B cell (primary cell): ENCODE data around the gene MDK. TPM values are rescaled to one million over a fixed set of nuclear protein-coding genes. Genes with fewer than 3 reads are reported as not detected.

Experiments
- ATAC-seq: fragments of 200-7000 bp; cut with Tn5 transposase; one replicate; pipeline ENCODE4 v1.10.0; 2021; ENCODE audit warnings: low read depth, mild to moderate bottlenecking, moderate number of reproducible peaks, moderate library complexity
- CTCF ChIA-PET: fragments of 350-600 bp; sonication (Branson Sonifier 250); formaldehyde crosslinking; loops from one replicate; lab custom pipeline; 2021; ENCODE audit warnings: antibody characterized with exemption, inconsistent platforms; lab: Charles Lee
- POLR2A ChIA-PET: fragments of 350-600 bp; sonication (Branson Sonifier 250); formaldehyde crosslinking; loops from one replicate; lab custom pipeline; 2021; ENCODE audit warnings: antibody characterized with exemption; lab: Charles Lee
- DNase-seq: peaks from one replicate; pipeline ENCODE4 v3.0.0; 2013
- H2AFZ ChIP-seq: 2 replicates; pipeline ENCODE4 v1.6.1; 2012; ENCODE audit warnings: mild to moderate bottlenecking, low read depth, low read length; ENCODE audit not compliant: insufficient read depth, poor library complexity, severe bottlenecking
- H3K27ac ChIP-seq, 2 donors: 1 replicate in 1 of 2; 2 replicates in 1 of 2; pipeline ENCODE4 v1.5.1; 2012 to 2013; ENCODE audit warnings: low read length in 2 of 2, mild to moderate bottlenecking in 2 of 2, moderate library complexity in 1 of 2
- H3K27me3 ChIP-seq, 4 experiments: fragments of 200-600 bp in 1 of 4; sonication (generic) in 1 of 4; replicated peaks in 1 of 4; 1 replicate in 2 of 4; 2 replicates in 2 of 4; pipeline versions ENCODE4 v1.6.1 to v1.7.0; 2013 to 2016; ENCODE audit warnings: low read length in 3 of 4, mild to moderate bottlenecking in 2 of 4, mixed read lengths in 1 of 4, moderate library complexity in 1 of 4; ENCODE audit not compliant: insufficient read depth in 4 of 4, control insufficient read depth in 3 of 4; ENCODE audit errors: control extremely low read depth in 1 of 4
- H3K36me3 ChIP-seq, 2 experiments: replicated peaks in 1 of 2; 1 replicate in 1 of 2; 2 replicates in 1 of 2; pipeline versions ENCODE4 v1.6.1 to v1.7.1; 2013; ENCODE audit warnings: low read length in 1 of 2; ENCODE audit not compliant: insufficient read depth in 2 of 2, control insufficient read depth in 1 of 2; ENCODE audit errors: control extremely low read depth in 1 of 2, extremely low read depth in 1 of 2
- H3K4me1 ChIP-seq, 2 donors: fragments of 200-600 bp in 1 of 2; sonication (generic) in 1 of 2; 1 replicate in 1 of 2; 2 replicates in 1 of 2; pipeline versions ENCODE4 v1.5.1 to v1.6.1; 2013 to 2017; ENCODE audit warnings: low read length in 2 of 2; ENCODE audit not compliant: control insufficient read depth in 2 of 2, insufficient read depth in 2 of 2
- H3K4me2 ChIP-seq: replicated peaks from 2 replicates; pipeline ENCODE3; 2012; ENCODE audit warnings: mild to moderate bottlenecking, low read depth, low read length; ENCODE audit not compliant: poor library complexity, severe bottlenecking
- H3K4me3 ChIP-seq, 5 experiments: fragments of 200-600 bp in 1 of 5; sonication (generic) in 1 of 5; 1 replicate in 3 of 5; 2 replicates in 2 of 5; pipeline versions ENCODE4 v1.5.1 to v1.7.0; 2011 to 2016; ENCODE audit warnings: low read length in 4 of 5, mild to moderate bottlenecking in 4 of 5, low read depth in 2 of 5, control low read depth in 1 of 5, moderate library complexity in 1 of 5; ENCODE audit not compliant: insufficient read depth in 1 of 5; ENCODE audit errors: control extremely low read depth in 1 of 5, extremely low read depth in 1 of 5
- H3K79me2 ChIP-seq: fragments of 200-600 bp; sonication (generic); one replicate; pipeline ENCODE4 v1.6.0; 2016; ENCODE audit warnings: low read length; ENCODE audit not compliant: control insufficient read depth, insufficient read depth
- H3K9ac ChIP-seq: fragments of 200-600 bp; sonication (generic); 2 replicates; pipeline ENCODE4 v1.6.1; 2017; ENCODE audit warnings: mild to moderate bottlenecking, low read length, moderate library complexity
- H3K9me3 ChIP-seq, 3 donors: one replicate each; pipeline versions ENCODE4 v1.6.1 to v1.7.1; 2013; ENCODE audit warnings: low read length in 2 of 3; ENCODE audit not compliant: control insufficient read depth in 2 of 3, insufficient read depth in 1 of 3; ENCODE audit errors: control extremely low read depth in 1 of 3
- H4K20me1 ChIP-seq: 2 replicates; pipeline ENCODE4 v1.6.0; 2012; ENCODE audit warnings: mild to moderate bottlenecking, low read length; ENCODE audit not compliant: insufficient read depth, control insufficient read depth, poor library complexity, severe bottlenecking
- H3K27ac Mint-ChIP-seq: one replicate; pipeline ENCODE4 v1.8.0; 2021; ENCODE audit warnings: mixed read lengths
- H3K27me3 Mint-ChIP-seq: one replicate; pipeline ENCODE4 v1.8.0; 2021; ENCODE audit warnings: mixed read lengths
- H3K4me1 Mint-ChIP-seq: one replicate; pipeline ENCODE4 v1.8.0; 2021; ENCODE audit warnings: mixed read lengths
- H3K4me3 Mint-ChIP-seq: one replicate; pipeline ENCODE4 v1.8.0; 2021; ENCODE audit warnings: mixed read lengths
- H3K9me3 Mint-ChIP-seq: one replicate; pipeline ENCODE4 v1.8.0; 2022; ENCODE audit warnings: mixed read lengths; ENCODE audit not compliant: insufficient read depth
- CTCF ChIP-seq: fragments of 200-600 bp; IDR thresholded peaks from one replicate; pipeline ENCODE4 v1.8.0; 2022; ENCODE audit warnings: antibody characterized with exemption, mild to moderate bottlenecking
- EZH2 ChIP-seq: IDR thresholded peaks from 2 replicates; pipeline ENCODE4 v1.6.1; 2012; ENCODE audit warnings: borderline replicate concordance, low read depth, mild to moderate bottlenecking, moderate library complexity, low read length; ENCODE audit not compliant: insufficient read depth, poor library complexity, severe bottlenecking
- WGBS: methylation state at CpG from one replicate; pipeline ENCODE4 v1.1.5; 2013; ENCODE audit warnings: missing lambda C conversion rate; ENCODE audit not compliant: insufficient coverage; 5-methylcytosine and 5-hydroxymethylcytosine counted together
- intact Hi-C: fragments of 100-400 bp; cut with micrococcal nuclease; formaldehyde crosslinking; loops from one replicate; pipeline ENCODE4 v1.10.0; 2022
- polyA plus RNA-seq: library from polyadenylated mRNA; depleted of rRNA; stranded (reverse); fragments of >200 nt; gene quantifications from 2 replicates; pipeline ENCODE4 v1.2.3, GENCODE V29; 2012
- total RNA-seq, 2 donors: library from RNA; stranded (reverse); fragments of 120-200 nt in 1 of 2; gene quantifications; 1 replicate in 1 of 2; 2 replicates in 1 of 2; pipeline versions ENCODE4 v1.2.3 to v1.2.4, GENCODE V29; 2013 to 2022

Gene MDK
- total and polyA plus RNA-seq, 2 donors (not counting 1 experiment from before 2014, with no cell fraction given) = 1.5 to 2.6 TPM

- peaks cover 13 to 19% of the 10 kb centered on the region in 2 donors for H3K4me1 ChIP-seq
- intact Hi-C loops = no loop called here
- no peak for DNase-seq
Observed at GRCh38 chr11:46356924-46357482, 24.5 kb upstream of the MDK start.

More at GRCh38 chr11:46356924-46357482, 24.5 kb upstream of the MDK start:
- H2AFZ ChIP-seq = no peak overlapping the region
- TF ChIP-seq EZH2 (no peak), CTCF (no peak)
- peaks cover 60% of the 10 kb centered on the region for H4K20me1 ChIP-seq
- H3K4me2 ChIP-seq = no peak overlapping the region
- no peak for ATAC-seq
- peaks cover 16% of the 10 kb centered on the region for H3K4me1 Mint-ChIP-seq
- no peak overlapping the region for H3K27ac ChIP-seq
- peaks cover 58% of the 10 kb centered on the region for H3K79me2 ChIP-seq
- H3K27me3 Mint-ChIP-seq = no peaks in the 10 kb centered on the region
- H3K27ac Mint-ChIP-seq = no peak overlapping the region
- no peak overlapping the region for H3K4me3 ChIP-seq
- WGBS = 100% methylated on average over 3 of the region's 7 CpGs
- H3K9me3 ChIP-seq = no peaks in the 10 kb centered on the region
- POLR2A ChIA-PET = interaction anchor here (0.6 kb wide), 1 partner anchor 124 kb away, joined by 3 read pairs; no protein-coding TSS in a partner anchor
- CTCF ChIA-PET = interaction anchor here (0.6 to 1.0 kb wide), 2 partner anchors 13 to 255 kb away, joined by 3 to 4 read pairs; no protein-coding TSS in a partner anchor
- H3K27me3 ChIP-seq = no peaks in the 10 kb centered on the region
- H3K4me3 Mint-ChIP-seq = no peak overlapping the region
- peaks cover 0 to 2% of the 10 kb centered on the region in 2 experiments for H3K36me3 ChIP-seq
- H3K9me3 Mint-ChIP-seq = no peaks in the 10 kb centered on the region
- H3K9ac ChIP-seq = no peak overlapping the region
